ENCODE data around the gene MAPRE3.

The MAPRE3 gene

DNA sequence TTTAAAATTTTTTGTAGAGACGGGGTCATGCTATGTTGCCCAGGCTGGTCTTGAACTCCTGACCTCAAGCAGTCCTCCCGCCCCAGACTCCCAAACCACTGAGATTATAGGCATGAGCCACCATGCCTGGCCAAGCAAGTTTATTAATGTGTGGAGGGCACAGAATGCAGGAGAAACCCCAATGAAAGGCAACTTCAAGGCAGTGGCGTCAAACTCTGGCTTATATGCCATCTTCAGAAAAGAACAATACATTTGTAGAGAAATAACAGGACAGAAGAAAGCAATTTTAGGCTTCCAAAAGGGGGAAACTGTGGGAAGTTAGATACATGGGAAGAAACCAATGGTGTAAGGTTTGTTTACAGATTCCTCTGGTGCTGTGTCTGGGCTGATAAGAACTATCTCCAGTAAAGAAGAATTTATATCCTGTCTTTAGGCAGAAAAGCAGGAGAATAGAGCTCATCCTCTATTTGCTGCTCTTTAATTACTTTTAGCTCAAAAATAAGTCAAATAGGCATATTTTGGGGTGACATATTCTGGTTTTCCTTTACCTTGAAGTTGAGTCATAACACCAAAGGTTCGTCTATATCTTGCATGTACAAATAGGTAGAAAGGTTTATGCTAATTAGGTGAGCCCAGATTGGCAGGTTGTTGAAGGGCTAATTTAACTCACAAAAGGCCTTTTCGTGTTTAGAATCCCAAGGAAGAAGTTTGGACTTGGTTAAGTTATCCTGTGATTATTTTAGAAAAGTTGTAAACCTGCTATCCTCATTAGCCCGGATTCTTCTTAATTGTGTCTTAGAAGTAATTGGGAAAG, 36.4 kb downstream of the MAPRE3 start:
- no peak overlapping the region for H3K14ac ChIP-seq (ENCODE audit: low read length in 2 of 2)
- no peaks in the 10 kb centered on the region for H3K36me3 ChIP-seq (ENCODE audit: control insufficient read depth in 1 of 2, insufficient read depth in 2 of 2, low read depth in 1 of 2, low read length in 2 of 2)
- DNase-seq = peak; percentile 28
- no peak overlapping the region for H3K9ac ChIP-seq (ENCODE audit: low read length)
- no peak overlapping the region for H3K23ac ChIP-seq (ENCODE audit: low read length in 2 of 2)
- H2AK5ac ChIP-seq (ENCODE audit: low read length, severe bottlenecking) = no peak overlapping the region
- no peak overlapping the region for H3K27ac ChIP-seq (ENCODE audit: low read length, poor library complexity, severe bottlenecking)
- H3K18ac ChIP-seq (ENCODE audit: low read depth in 1 of 2, low read length in 2 of 2) = peak overlapping the region in 1 of 2 experiments; percentile 23
- H3K4me2 ChIP-seq (ENCODE audit: low read length, poor library complexity, severe bottlenecking) = no peak overlapping the region
- peaks cover 4% of the 10 kb centered on the region for H3K4me1 ChIP-seq (ENCODE audit: control insufficient read depth, insufficient read depth, low read depth, low read length)
- WGBS = 57% methylated on average over 4 of the region's 6 CpGs
- H3K4ac ChIP-seq (ENCODE audit: low read depth in 1 of 2, low read length in 2 of 2) = peak overlapping the region in 1 of 2 experiments; percentile 67
- no peak overlapping the region for H2BK120ac ChIP-seq (ENCODE audit: low read depth, low read length)
- peak overlapping the region; percentile 35 for H4K8ac ChIP-seq (ENCODE audit: low read length)
- no peaks in the 10 kb centered on the region for H3K9me3 ChIP-seq (ENCODE audit: control insufficient read depth, low read length)
- no peaks in the 10 kb centered on the region for H3K79me1 ChIP-seq (replicated peaks; ENCODE audit: low read length, poor library complexity, severe bottlenecking)
- no peak overlapping the region for H2BK15ac ChIP-seq (ENCODE audit: low read depth, poor library complexity, severe bottlenecking)
- H2AFZ ChIP-seq (ENCODE audit: low read depth, low read length) = no peak overlapping the region
- no peak overlapping the region for H4K91ac ChIP-seq (ENCODE audit: low read length)
- no peak overlapping the region for H2BK5ac ChIP-seq (ENCODE audit: low read depth, low read length, poor library complexity, severe bottlenecking)
- H3K4me3 ChIP-seq (ENCODE audit: insufficient read depth in 1 of 2, low read depth in 1 of 2, low read length in 2 of 2) = no peak overlapping the region
- no peak overlapping the region for H2BK12ac ChIP-seq (ENCODE audit: low read length in 2 of 2)
- H3K27me3 ChIP-seq (ENCODE audit: control insufficient read depth in 1 of 2, insufficient read depth in 1 of 2, low read length in 2 of 2) = peaks cover 0 to 26% of the 10 kb centered on the region in 2 experiments

DNA sequence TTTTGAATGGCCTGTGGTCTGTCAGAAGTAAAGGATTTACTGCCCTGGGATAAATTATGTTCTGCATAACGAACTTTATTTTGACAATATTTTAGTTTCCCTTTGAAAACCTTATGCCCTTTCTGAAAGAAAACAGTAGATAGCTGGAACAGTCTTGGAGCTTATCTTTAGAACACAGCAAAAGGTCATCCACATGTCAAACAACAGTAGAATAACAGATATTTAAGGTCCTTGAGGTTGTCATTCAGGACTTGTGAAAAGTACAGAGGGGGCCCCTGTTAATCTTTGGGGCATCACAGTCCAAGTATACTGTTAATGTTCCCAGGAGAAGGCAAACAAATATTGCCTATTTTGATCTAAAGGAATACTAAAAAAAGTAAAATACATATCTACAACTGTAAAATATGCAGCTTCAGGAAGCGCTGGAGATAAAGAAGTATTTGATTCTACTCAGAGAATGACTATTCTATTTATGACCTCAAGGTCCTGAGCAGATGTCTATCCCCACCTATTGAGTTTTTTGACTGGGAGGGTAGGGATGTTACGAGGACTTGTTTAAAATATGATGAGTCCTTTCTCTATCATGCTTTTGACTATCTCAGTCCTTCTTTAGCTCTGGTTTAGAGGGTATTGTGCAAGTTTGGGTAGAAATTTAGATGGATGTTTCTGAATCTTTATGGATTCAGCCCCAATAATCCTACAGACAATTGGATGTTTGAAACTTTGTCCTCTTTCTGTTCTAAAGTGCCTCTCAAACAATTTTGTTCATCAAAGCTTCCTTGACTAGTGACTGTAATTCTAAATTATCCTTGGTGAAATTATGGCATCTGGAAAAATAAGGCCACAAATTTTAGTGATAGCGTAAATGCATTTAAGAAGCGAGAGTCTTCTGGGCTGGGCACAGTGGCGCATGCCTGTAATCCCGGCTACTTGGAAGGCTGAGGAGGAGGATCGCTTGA, 37.3 kb downstream of the MAPRE3 start:
- DNase-seq = peak; percentile 8
- Histone ChIP-seq H3K23ac (ENCODE audit: low read length in 2 of 2) (no peak overlapping the region), H3K27ac (ENCODE audit: low read length, poor library complexity, severe bottlenecking) (no peak overlapping the region), H3K79me1 (replicated peaks; ENCODE audit: low read length, poor library complexity, severe bottlenecking) (no peaks in the 10 kb centered on the region), H4K8ac (ENCODE audit: low read length) (no peak overlapping the region), H3K9me3 (ENCODE audit: control insufficient read depth, low read length) (no peaks in the 10 kb centered on the region), H3K4me3 (ENCODE audit: insufficient read depth in 1 of 2, low read depth in 1 of 2, low read length in 2 of 2) (no peak overlapping the region), H2AFZ (ENCODE audit: low read depth, low read length) (no peak overlapping the region), H3K9ac (ENCODE audit: low read length) (no peak overlapping the region), H4K91ac (ENCODE audit: low read length) (no peak overlapping the region), H3K4ac (ENCODE audit: low read depth in 1 of 2, low read length in 2 of 2) (no peak overlapping the region), H3K4me2 (ENCODE audit: low read length, poor library complexity, severe bottlenecking) (no peak overlapping the region), H2AK5ac (ENCODE audit: low read length, severe bottlenecking) (no peak overlapping the region), H2BK5ac (ENCODE audit: low read depth, low read length, poor library complexity, severe bottlenecking) (no peak overlapping the region), H3K27me3 (ENCODE audit: control insufficient read depth in 1 of 2, insufficient read depth in 1 of 2, low read length in 2 of 2) (peaks cover 0 to 24% of the 10 kb centered on the region in 2 experiments), H2BK120ac (ENCODE audit: low read depth, low read length) (no peak overlapping the region), H2BK15ac (ENCODE audit: low read depth, poor library complexity, severe bottlenecking) (no peak overlapping the region), H3K4me1 (ENCODE audit: control insufficient read depth, insufficient read depth, low read depth, low read length) (peaks cover 4% of the 10 kb centered on the region), H3K14ac (ENCODE audit: low read length in 2 of 2) (no peak overlapping the region), H3K18ac (ENCODE audit: low read depth in 1 of 2, low read length in 2 of 2) (no peak overlapping the region), H3K36me3 (ENCODE audit: control insufficient read depth in 1 of 2, insufficient read depth in 2 of 2, low read depth in 1 of 2, low read length in 2 of 2) (no peaks in the 10 kb centered on the region), H2BK12ac (ENCODE audit: low read length in 2 of 2) (no peak overlapping the region)
- WGBS = 81% methylated on average over 5 of the region's 8 CpGs

DNA sequence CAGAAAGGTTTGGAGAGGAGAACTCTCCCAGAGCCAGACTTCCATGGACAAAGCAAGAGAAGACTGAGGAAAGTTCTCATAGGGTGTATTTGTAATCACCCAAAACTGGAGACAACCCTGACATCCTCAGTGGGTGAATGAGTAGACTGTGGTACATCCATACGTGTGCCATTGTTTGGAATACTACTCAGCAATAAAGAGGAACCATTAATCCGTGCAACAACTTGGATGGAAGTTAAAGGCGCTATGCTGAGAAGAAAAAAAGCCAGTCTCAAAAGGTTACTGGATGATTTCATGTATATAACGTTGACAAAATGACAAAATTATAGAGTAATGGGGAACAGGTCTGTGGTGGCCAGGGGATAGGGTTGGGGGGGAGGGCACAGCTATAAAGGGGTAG, 38.2 kb downstream of the MAPRE3 start:
- H3K4me1 ChIP-seq (ENCODE audit: control insufficient read depth, insufficient read depth, low read depth, low read length) = peaks cover 4% of the 10 kb centered on the region
- H4K91ac ChIP-seq (ENCODE audit: low read length) = no peak overlapping the region
- no peak overlapping the region for H3K4me2 ChIP-seq (ENCODE audit: low read length, poor library complexity, severe bottlenecking)
- no peaks in the 10 kb centered on the region for H3K79me1 ChIP-seq (replicated peaks; ENCODE audit: low read length, poor library complexity, severe bottlenecking)
- H3K27me3 ChIP-seq (ENCODE audit: control insufficient read depth in 1 of 2, insufficient read depth in 1 of 2, low read length in 2 of 2) = peaks cover 0 to 14% of the 10 kb centered on the region in 2 experiments
- 93% methylated on average over 4 of the region's 4 CpGs for WGBS
- H3K4me3 ChIP-seq (ENCODE audit: insufficient read depth in 1 of 2, low read depth in 1 of 2, low read length in 2 of 2) = no peak overlapping the region
- H3K36me3 ChIP-seq (ENCODE audit: control insufficient read depth in 1 of 2, insufficient read depth in 2 of 2, low read depth in 1 of 2, low read length in 2 of 2) = no peaks in the 10 kb centered on the region
- no peak overlapping the region for H2BK15ac ChIP-seq (ENCODE audit: low read depth, poor library complexity, severe bottlenecking)
- H3K9ac ChIP-seq (ENCODE audit: low read length) = no peak overlapping the region
- H3K14ac ChIP-seq (ENCODE audit: low read length in 2 of 2) = no peak overlapping the region
- H2BK5ac ChIP-seq (ENCODE audit: low read depth, low read length, poor library complexity, severe bottlenecking) = no peak overlapping the region
- H2AFZ ChIP-seq (ENCODE audit: low read depth, low read length) = no peak overlapping the region
- H3K23ac ChIP-seq (ENCODE audit: low read length in 2 of 2) = no peak overlapping the region
- no peak overlapping the region for H4K8ac ChIP-seq (ENCODE audit: low read length)
- H3K18ac ChIP-seq (ENCODE audit: low read depth in 1 of 2, low read length in 2 of 2) = no peak overlapping the region
- H3K4ac ChIP-seq (ENCODE audit: low read depth in 1 of 2, low read length in 2 of 2) = no peak overlapping the region
- peak overlapping the region in 1 of 2 experiments; percentile 18 for H2BK12ac ChIP-seq (ENCODE audit: low read length in 2 of 2)
- H3K9me3 ChIP-seq (ENCODE audit: control insufficient read depth, low read length) = no peaks in the 10 kb centered on the region
- no peak for DNase-seq
- H2BK120ac ChIP-seq (ENCODE audit: low read depth, low read length) = no peak overlapping the region
- no peak overlapping the region for H3K27ac ChIP-seq (ENCODE audit: low read length, poor library complexity, severe bottlenecking)
- H2AK5ac ChIP-seq (ENCODE audit: low read length, severe bottlenecking) = no peak overlapping the region

DNA sequence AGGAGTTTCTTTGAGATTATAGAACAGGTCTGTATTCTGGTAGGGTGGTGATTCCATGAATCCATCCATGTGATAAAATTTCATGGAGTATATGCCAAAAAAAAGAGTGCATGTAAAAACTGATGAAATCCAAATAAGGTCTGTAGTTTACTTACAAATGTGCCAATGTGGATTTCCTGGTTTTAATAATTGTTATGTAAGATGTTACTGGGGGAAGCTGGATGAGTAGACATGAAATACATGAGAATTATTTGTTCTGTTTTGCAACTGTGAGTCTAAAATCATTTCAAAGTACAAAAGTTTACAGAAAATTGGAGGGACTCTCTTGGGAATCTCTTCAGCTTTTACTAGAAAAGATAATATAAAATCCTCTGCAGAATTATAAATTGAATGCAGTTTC, 38.6 kb downstream of the MAPRE3 start:
- no peak overlapping the region for H3K4me3 ChIP-seq (ENCODE audit: insufficient read depth in 1 of 2, low read depth in 1 of 2, low read length in 2 of 2)
- no peak overlapping the region for H3K27ac ChIP-seq (ENCODE audit: low read length, poor library complexity, severe bottlenecking)
- no peak overlapping the region for H3K18ac ChIP-seq (ENCODE audit: low read depth in 1 of 2, low read length in 2 of 2)
- no peak overlapping the region for H4K91ac ChIP-seq (ENCODE audit: low read length)
- H2AFZ ChIP-seq (ENCODE audit: low read depth, low read length) = no peak overlapping the region
- H3K27me3 ChIP-seq (ENCODE audit: control insufficient read depth in 1 of 2, insufficient read depth in 1 of 2, low read length in 2 of 2) = peaks cover 0 to 14% of the 10 kb centered on the region in 2 experiments
- H3K79me1 ChIP-seq (replicated peaks; ENCODE audit: low read length, poor library complexity, severe bottlenecking) = no peaks in the 10 kb centered on the region
- peaks cover 3% of the 10 kb centered on the region for H3K4me1 ChIP-seq (ENCODE audit: control insufficient read depth, insufficient read depth, low read depth, low read length)
- DNase-seq = no peak
- peaks cover 0 to 3% of the 10 kb centered on the region in 2 experiments for H3K36me3 ChIP-seq (ENCODE audit: control insufficient read depth in 1 of 2, insufficient read depth in 2 of 2, low read depth in 1 of 2, low read length in 2 of 2)
- no peak overlapping the region for H2BK12ac ChIP-seq (ENCODE audit: low read length in 2 of 2)
- H2BK120ac ChIP-seq (ENCODE audit: low read depth, low read length) = no peak overlapping the region
- no peak overlapping the region for H3K4me2 ChIP-seq (ENCODE audit: low read length, poor library complexity, severe bottlenecking)
- H2BK15ac ChIP-seq (ENCODE audit: low read depth, poor library complexity, severe bottlenecking) = no peak overlapping the region
- H3K14ac ChIP-seq (ENCODE audit: low read length in 2 of 2) = no peak overlapping the region
- no peak overlapping the region for H2BK5ac ChIP-seq (ENCODE audit: low read depth, low read length, poor library complexity, severe bottlenecking)
- no peak overlapping the region for H3K23ac ChIP-seq (ENCODE audit: low read length in 2 of 2)
- no peak overlapping the region for H2AK5ac ChIP-seq (ENCODE audit: low read length, severe bottlenecking)
- H3K4ac ChIP-seq (ENCODE audit: low read depth in 1 of 2, low read length in 2 of 2) = no peak overlapping the region
- H3K9ac ChIP-seq (ENCODE audit: low read length) = no peak overlapping the region
- no peak overlapping the region for H4K8ac ChIP-seq (ENCODE audit: low read length)
- no peaks in the 10 kb centered on the region for H3K9me3 ChIP-seq (ENCODE audit: control insufficient read depth, low read length)

All from mesenchymal stem cell (in vitro differentiated cells and primary cell).